Left ventricle myocardium inferior (tissue), 1 donor: ENCODE data around the gene KCNJ6. TPM values are rescaled to one million over a fixed set of nuclear protein-coding genes. Genes with fewer than 3 reads are reported as not detected.

ENCODE experiments used
- DNase-seq: peaks from one replicate; pipeline ENCODE4 v3.0.0-alpha.2; 2020
- H3K27ac ChIP-seq: fragments of 200-600 bp; replicated peaks from 2 replicates; pipeline ENCODE4 v1.8.0; 2021
- H3K27me3 ChIP-seq: fragments of 200-600 bp; 2 replicates; pipeline ENCODE4 v1.8.0; 2021; ENCODE audit warnings: low read depth
- H3K36me3 ChIP-seq: fragments of 200-600 bp; 2 replicates; pipeline ENCODE4 v1.8.0; 2021
- H3K4me1 ChIP-seq: fragments of 200-600 bp; 2 replicates; pipeline ENCODE4 v1.8.0; 2021
- H3K4me3 ChIP-seq: fragments of 200-600 bp; 2 replicates; pipeline ENCODE4 v1.8.0; 2021; ENCODE audit warnings: mild to moderate bottlenecking, moderate library complexity
- H3K9me3 ChIP-seq: fragments of 200-600 bp; replicated peaks from 2 replicates; pipeline ENCODE4 v1.8.0; 2021
- intact Hi-C: fragments of 100-400 bp; cut with micrococcal nuclease; formaldehyde crosslinking; loops from one replicate; pipeline ENCODE4 v1.11.0; 2022
- total RNA-seq: library from RNA; stranded (reverse); fragmentation: NEBNext Ultra II Directional; extraction: Animal tissue kit (Norgen Biotek cat#: 25700); gene quantifications from one replicate; pipeline ENCODE4 v1.2.1, GENCODE V29; 2021
- TF ChIP-seq, protein P1 (sequence below): fragments of 200-600 bp; IDR thresholded peaks from 2 replicates; pipeline ENCODE4 v1.8.0; 2021; ENCODE audit warnings: antibody characterized with exemption, mild to moderate bottlenecking, borderline replicate concordance
- donor health status: DM: no; HTN: yes; CAD: no; lungs with severe emphysema.

Gene KCNJ6
- total RNA-seq, 1 donor from 2014 or later, result not detected

- no peak overlapping the region for H3K4me3 ChIP-seq
- no peaks in the 10 kb centered on the region for H3K4me1 ChIP-seq
These were observed 108.0 kb downstream of the KCNJ6 start for GRCh38 chr21:37808261-37808660.

GRCh38 chr21:37805266-37805665 lies 111.0 kb downstream of the KCNJ6 start:
- Histone ChIP-seq H3K27me3 (peaks cover 40% of the 10 kb centered on the region), H3K4me3 (no peak overlapping the region), H3K36me3 (no peaks in the 10 kb centered on the region), H3K4me1 (no peaks in the 10 kb centered on the region), H3K27ac (no peak overlapping the region), H3K9me3 (peaks cover 11% of the 10 kb centered on the region)
- TF ChIP-seq, protein P1, sequence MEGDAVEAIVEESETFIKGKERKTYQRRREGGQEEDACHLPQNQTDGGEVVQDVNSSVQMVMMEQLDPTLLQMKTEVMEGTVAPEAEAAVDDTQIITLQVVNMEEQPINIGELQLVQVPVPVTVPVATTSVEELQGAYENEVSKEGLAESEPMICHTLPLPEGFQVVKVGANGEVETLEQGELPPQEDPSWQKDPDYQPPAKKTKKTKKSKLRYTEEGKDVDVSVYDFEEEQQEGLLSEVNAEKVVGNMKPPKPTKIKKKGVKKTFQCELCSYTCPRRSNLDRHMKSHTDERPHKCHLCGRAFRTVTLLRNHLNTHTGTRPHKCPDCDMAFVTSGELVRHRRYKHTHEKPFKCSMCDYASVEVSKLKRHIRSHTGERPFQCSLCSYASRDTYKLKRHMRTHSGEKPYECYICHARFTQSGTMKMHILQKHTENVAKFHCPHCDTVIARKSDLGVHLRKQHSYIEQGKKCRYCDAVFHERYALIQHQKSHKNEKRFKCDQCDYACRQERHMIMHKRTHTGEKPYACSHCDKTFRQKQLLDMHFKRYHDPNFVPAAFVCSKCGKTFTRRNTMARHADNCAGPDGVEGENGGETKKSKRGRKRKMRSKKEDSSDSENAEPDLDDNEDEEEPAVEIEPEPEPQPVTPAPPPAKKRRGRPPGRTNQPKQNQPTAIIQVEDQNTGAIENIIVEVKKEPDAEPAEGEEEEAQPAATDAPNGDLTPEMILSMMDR, result no peak
- no peak for DNase-seq
- intact Hi-C loops, result no loop called here

More at GRCh38 chr21:37808261-37808660, 108.0 kb downstream of the KCNJ6 start:
- Histone ChIP-seq H3K27me3 (peaks cover 12% of the 10 kb centered on the region), H3K27ac (no peak overlapping the region), H3K9me3 (peaks cover 29% of the 10 kb centered on the region), H3K36me3 (no peaks in the 10 kb centered on the region)
- DNase-seq, result no peak
- TF ChIP-seq, protein P1, result no peak
- intact Hi-C loops, result no loop called here

DNA sequence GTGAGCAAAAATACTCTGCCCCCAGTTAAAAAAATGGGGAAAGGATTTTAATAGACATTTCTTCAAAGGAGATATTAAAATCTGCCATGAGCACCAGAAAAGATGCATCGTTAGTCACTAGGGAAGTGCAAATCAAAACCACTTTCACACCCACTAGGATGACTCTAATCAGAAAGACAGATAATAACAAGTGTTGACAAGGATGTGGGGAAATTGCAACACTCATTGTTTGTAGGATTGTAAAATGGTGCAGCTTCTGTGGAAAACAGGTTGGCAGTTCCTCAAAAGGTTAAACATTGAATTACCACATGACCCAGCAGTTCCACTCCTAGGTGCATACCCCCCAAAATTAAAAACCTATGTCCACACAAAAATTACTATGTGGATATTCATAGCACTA lies 112.3 kb downstream of the KCNJ6 start:
- DNase-seq, result no peak
- intact Hi-C loops, result no loop called here
- no peaks in the 10 kb centered on the region for H3K36me3 ChIP-seq
- no peaks in the 10 kb centered on the region for H3K4me1 ChIP-seq
- TF ChIP-seq, protein P1, result no peak
- H3K27me3 ChIP-seq, result peaks cover 42% of the 10 kb centered on the region
- H3K27ac ChIP-seq, result no peak overlapping the region
- no peak overlapping the region for H3K4me3 ChIP-seq
- peaks cover 11% of the 10 kb centered on the region for H3K9me3 ChIP-seq

- H3K36me3 ChIP-seq, result no peaks in the 10 kb centered on the region
- TF ChIP-seq, protein P1, result no peak
- no peak overlapping the region for H3K27ac ChIP-seq
- peaks cover 11% of the 10 kb centered on the region for H3K9me3 ChIP-seq
- no peak overlapping the region for H3K4me3 ChIP-seq
- DNase-seq, result no peak
- peaks cover 51% of the 10 kb centered on the region for H3K27me3 ChIP-seq
- H3K4me1 ChIP-seq, result no peaks in the 10 kb centered on the region
- intact Hi-C loops, result no loop called here
These were observed 113.1 kb downstream of the KCNJ6 start for GRCh38 chr21:37803101-37803651.

- H3K36me3 ChIP-seq, result no peaks in the 10 kb centered on the region
- intact Hi-C loops, result no loop called here
- H3K9me3 ChIP-seq, result peaks cover 11% of the 10 kb centered on the region
- peaks cover 60% of the 10 kb centered on the region for H3K27me3 ChIP-seq
- no peak overlapping the region for H3K4me3 ChIP-seq
- no peaks in the 10 kb centered on the region for H3K4me1 ChIP-seq
- no peak for DNase-seq
- TF ChIP-seq, protein P1, result no peak
- H3K27ac ChIP-seq, result no peak overlapping the region
These were observed 115.7 kb downstream of the KCNJ6 start for GRCh38 chr21:37800456-37801061.
